Measurements from ENCODE around the gene LILRA2.
"Not testable (repeated sequence)": the region's sequence is repeated elsewhere in the genome, so short reads cannot be mapped to it uniquely, and the experiment has no call there.

LILRA2 gene

DNA sequence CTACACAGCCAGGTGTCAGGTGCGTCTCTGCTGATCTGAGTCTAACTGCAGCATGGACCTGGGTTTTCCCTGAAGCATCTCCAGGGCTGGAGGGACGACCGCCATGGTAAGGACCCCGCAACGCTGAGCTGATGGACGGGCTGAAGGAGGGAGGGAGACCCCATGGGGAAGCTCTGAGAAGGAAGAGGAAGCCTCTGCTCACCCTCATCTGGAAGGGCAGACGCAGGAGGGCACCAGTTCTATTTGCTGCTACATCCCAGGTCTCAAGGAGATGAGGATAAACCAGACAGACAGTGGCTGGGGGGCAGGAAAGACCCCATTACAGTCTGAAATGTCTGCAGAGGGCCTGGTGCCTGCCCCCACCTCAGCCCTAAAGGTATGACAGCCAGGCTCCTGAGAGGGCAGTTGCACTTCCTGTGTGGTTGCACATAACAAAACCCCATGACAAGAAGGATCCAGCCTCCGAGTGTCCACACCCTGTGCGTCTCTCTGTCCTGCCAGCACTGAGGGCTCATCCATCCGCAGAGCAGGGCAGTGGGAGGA is at the start of gene LILRA2:
LILRA2 (plus strand) TSS at position 461 of the 543 bp plus-strand sequence. CDS start 89 bp downstream, outside the sequence.
- DNase-seq, result peak in 1 of 10 donors; percentile 79
- intact Hi-C loops (cut with DNase I), result no loop called here

DNA sequence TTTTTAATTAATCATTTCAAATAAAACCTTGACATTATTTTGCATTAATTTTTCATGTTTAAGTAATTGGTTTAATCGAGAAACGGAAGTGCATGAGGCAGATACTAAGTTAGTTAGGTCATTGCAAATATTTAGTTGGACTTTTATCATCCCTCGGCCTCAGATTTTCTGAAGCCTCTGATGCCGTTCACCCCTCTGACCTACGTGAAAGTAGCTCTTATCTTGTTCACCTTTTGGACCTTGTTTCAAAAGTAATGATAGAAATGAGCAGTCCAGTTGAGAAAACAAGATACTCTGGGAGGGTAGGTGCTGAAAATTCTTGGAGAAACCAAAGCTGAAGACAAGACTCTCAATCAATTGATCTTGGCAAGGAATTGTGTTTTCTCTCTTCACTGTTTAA is 48.0 kb upstream of the LILRA2 start:
- no peak for DNase-seq
- intact Hi-C loops (cut with DNase I), result no loop called here

- DNase-seq, result no peak
- intact Hi-C loops (cut with DNase I), result no loop called here
Measured at GRCh38 chr19:54526972-54527371, 46.6 kb upstream of the LILRA2 start.

DNA sequence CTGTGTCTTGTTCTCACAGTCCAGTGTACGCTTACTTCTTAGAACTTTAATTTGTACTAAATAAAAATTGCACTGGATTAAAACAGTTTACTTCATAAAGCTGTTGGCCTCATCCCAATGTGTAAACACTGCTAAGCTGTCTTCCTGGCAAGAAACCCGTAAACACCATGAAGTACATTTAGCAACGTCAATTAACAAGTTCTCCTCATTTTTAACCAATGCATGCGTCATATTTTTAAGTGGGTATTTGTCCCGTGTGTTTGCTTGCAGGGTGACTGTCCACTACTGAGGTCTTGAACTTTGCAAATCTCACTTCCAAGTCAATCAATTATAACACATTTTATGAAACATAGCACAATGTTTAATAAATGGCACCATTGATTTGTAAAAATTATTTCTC is 42.7 kb upstream of the LILRA2 start:
- intact Hi-C loops (cut with DNase I), result no loop called here
- DNase-seq, result no peak

- DNase-seq, result no peak
Measured at GRCh38 chr19:54532528-54532927, 41.1 kb upstream of the LILRA2 start.

GRCh38 chr19:54533476-54533875 is 40.1 kb upstream of the LILRA2 start:
- intact Hi-C loops (cut with DNase I), result no loop called here
- no peak for DNase-seq

More at GRCh38 chr19:54532528-54532927, 41.1 kb upstream of the LILRA2 start:
- intact Hi-C loops (cut with DNase I), result no loop called here

DNA sequence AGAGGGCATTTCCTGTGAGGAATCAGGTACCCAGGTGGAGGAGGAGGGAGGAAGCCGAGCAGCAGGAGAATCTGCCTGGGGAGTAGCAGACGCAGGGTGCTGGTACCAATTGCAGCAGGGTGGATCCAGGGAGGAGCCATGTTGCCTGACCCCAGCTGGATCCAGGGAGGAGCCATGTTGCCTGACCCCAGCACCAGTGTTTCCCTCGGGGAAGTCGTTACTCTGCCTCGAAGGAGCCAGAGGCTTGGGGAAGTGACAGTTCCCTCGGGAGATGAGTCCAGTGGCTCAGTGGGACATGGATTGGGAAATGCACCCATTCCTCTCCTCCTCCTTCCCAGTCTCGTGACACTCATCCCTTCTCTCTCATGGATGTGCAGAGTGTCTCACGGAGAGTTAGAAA is 39.4 kb upstream of the LILRA2 start:
- intact Hi-C loops (cut with DNase I), result no loop called here

GRCh38 chr19:54535601-54536000 is 38.0 kb upstream of the LILRA2 start:
- intact Hi-C loops (cut with DNase I), result no loop called here
- DNase-seq, result no peak

More for the DNA sequence above, 39.4 kb upstream of the LILRA2 start:
- DNase-seq, result no peak

DNA sequence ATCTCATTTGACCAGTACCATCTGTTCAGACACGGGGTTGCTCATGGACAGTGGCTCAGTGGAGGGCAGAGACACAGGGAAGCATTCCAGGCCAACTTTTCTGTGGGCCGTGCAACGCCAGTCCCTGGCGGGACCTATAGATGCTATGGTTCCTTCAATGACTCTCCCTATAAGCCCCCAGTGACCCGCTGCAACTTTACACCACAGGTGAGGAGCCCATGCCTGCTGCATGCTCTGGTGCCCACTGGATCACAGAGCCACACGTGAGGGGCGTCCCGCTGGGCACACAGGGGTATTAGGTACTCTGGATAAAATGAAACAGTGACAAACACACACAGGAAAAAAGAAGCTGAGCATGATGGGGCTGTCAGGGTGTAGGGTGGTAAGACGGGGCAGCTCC is 36.6 kb upstream of the LILRA2 start:
- intact Hi-C loops (cut with DNase I), result no loop called here
- no peak for DNase-seq

DNA sequence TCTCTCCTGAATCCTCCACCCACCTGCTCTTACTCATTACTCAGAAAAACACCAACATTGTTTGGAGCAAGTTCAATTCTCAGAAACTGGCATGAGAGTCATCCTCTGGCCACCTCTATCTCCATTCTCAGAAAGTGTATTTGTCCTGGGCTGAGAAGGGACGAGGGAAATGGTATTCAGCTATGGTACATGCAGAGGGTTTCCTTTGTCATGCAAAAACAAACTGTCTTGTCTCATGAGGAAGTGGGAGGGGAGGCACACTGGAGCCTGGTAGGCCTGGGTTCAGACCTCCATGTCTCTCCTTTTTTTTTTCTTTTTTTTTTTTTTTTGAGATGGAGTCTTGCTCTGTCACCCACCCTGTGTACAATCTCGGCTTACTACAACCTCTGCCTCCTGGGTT is 31.9 kb upstream of the LILRA2 start:
- intact Hi-C loops (cut with DNase I), result no loop called here
- no peak for DNase-seq

DNA sequence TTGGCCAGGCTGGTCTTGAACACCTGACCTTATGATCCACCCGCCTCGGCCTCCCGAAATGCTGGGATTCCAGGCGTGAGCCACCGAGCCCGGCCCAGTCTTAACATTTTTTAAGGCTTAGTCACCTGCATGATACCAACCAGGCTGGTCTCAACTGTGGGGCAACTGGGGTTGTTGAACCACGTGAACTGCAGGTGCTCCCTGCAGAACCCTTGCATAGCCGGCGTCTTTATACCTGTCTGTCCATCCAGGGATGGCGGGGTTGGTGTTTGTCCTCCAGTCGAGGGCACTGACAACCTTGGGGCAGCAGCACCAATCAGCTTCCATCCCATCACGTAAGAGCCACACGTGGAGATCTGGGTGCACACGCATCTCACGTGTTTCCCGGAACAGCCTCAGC is 24.8 kb upstream of the LILRA2 start:
- DNase-seq, result no peak
- intact Hi-C loops (cut with DNase I), result no loop called here

DNA sequence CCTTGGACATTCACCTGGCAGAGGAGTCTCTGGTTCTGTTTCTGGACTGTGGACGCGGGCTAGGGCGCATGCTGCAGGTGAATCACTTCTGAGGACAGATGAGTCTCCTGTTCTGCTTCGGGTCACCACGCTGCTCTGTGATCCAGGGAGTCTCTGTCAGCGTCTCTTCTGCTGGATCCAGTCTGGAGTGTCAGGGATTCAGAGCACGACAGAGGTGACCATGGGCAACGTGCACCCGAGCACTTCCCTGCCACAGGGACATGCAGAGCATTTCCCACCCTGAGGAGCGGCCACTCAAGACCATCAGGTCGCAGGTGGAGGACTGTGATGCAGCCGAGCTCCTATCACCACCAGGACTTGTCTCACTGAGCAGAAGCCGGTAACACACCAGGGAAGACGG is 24.4 kb upstream of the LILRA2 start:
- intact Hi-C loops (cut with DNase I), result no loop called here

DNA sequence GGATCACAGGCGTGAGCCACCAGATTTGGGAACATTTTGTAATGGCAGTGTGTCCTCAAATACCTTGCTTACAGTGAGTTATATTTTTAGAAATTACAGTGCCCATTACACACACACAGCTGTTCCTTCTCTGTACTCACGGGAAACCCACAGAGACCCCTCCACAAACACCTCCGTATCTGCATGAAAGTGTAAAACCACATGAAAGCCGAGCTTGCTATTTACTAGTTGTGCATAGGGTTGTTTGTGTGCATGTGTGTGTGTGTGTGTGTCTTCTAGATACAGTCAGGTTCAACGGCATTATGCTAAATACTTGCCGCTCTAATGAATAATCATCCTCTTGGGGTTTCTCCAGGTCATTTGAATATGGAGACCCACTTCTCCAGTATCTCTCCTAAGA is 22.3 kb upstream of the LILRA2 start:
- DNase-seq, result no peak
- intact Hi-C loops (cut with DNase I), result no loop called here

More for the DNA sequence above, 24.4 kb upstream of the LILRA2 start:
- no peak for DNase-seq

- DNase-seq, result peak in 4 of 10 donors; percentile 6 to 86 (median 26)
- intact Hi-C loops (cut with DNase I), result no loop called here
Measured at GRCh38 chr19:54551950-54552912, 21.4 kb upstream of the LILRA2 start.

DNA sequence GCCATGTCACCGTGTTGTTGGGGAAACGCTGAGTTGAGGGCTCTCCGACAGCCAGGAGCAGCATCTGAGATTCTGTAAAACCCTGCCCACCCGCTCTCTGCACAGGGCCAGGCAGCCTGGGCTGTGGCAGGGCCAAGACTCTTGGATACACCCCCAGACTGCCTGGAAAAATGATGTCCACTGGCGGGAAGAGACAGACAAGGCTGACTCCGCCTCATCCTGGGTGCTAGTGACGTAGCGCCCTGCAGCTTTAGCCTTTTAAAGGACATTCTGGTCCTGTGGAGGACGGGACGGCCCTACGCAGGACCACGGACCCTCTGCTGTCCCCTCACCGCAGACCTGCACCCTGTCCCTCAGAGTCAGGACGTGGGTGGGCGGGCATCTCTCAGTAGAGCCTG is 20.7 kb upstream of the LILRA2 start:
- intact Hi-C loops (cut with DNase I), result no loop called here
- DNase-seq, result no peak

DNA sequence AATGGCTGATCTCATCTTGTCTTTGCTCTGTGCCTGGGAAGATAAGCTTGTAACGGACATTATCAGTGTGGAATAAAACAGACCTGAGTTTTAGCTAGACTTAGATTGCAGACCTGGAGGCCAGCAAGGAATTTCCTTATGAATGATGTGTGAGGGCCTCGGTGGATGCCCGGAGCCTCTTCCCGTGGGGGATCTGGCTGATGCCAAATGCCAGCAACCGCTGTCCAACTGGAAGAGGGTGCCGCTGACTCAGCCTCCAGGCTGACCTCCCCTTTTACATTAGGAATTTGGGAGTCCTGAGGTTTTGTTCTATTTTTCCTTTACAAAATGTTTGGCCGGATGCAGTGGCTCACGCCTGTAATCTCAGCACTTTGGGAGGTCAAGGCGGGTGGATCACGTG is 19.6 kb upstream of the LILRA2 start:
- DNase-seq, result no peak
- intact Hi-C loops (cut with DNase I), result no loop called here

DNA sequence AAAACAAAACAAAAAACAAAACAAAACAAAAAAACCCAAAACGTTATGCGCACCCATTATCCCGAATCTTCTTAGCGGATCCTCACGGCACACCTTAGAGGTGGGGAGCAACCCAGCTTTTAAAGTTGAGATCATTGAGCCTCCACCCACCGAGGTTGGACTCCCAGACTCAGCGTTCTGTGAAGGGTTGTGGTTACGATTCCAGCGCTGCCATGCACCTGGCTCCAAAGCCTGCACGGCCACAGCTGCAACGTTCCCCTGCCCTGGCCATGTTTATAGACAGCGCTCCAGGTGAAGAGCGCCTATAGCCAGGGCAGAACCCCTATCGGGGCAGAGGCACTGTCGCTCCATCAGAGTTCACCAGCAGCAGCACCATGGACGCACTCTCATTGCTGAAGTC is 18.7 kb upstream of the LILRA2 start:
- intact Hi-C loops (cut with DNase I), result no loop called here
- no peak for DNase-seq

DNA sequence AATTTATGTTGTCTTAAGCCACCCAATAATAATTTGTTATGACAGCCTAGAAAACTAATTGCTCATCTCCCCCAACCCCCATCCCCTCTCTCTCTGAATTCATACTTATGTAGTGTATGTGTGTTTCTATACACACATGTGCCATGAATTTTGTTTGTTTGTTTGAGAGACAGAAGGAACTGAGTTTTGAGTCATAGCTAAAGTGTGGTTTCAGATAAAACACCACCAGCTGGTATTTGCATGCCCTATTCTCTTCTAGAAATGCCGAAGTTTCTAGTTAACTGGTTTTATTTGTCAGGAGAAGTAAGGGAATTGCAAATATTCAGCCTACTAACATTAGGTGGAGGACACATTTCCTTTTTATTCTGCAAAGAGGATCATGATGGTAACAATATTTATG is 17.4 kb upstream of the LILRA2 start:
- DNase-seq, result no peak
- intact Hi-C loops (cut with DNase I), result no loop called here

DNA sequence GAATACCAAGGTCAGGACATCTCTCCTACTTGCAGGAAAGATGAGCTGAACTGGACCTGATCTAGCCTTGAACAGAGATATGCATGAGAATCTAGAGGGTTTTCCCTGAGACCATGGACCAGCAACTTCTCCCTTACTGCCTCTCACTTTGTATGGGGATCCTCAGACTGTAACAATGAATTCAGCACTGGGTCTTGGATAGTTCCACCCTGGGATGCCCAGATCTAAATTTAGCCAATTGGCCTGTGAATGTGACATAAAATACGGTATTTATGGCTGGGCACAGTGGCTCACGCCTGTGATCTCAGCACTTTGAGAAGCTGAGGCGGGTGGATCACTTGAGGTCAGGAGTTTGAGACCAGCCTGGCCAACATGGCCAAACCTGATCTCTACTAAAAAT is 15.3 kb upstream of the LILRA2 start:
- intact Hi-C loops (cut with DNase I), result no loop called here
- DNase-seq, result no peak

- no peak for DNase-seq
- intact Hi-C loops (cut with DNase I), result no loop called here
Measured at GRCh38 chr19:54560881-54561385, 12.7 kb upstream of the LILRA2 start.

DNA sequence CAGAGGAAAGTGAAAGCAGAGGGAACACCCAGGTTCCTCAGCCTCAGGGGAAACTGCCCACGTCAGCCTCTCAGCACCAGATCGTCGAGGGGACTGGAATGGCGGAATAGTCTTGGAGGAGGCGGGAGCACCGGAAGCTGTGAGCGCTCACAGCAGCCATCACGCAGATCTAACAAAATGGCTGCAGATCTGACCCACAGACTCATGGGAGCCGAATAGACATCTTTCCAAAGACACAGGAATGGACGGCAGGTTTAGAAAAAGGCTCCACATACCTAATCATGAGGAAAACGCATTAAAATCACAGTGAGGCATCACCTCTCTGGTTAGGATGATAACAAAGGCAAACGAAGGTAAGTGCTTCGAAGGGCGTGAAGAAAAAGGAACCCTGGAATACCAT is 11.8 kb upstream of the LILRA2 start:
- no peak for DNase-seq
- intact Hi-C loops (cut with DNase I), result no loop called here

DNA sequence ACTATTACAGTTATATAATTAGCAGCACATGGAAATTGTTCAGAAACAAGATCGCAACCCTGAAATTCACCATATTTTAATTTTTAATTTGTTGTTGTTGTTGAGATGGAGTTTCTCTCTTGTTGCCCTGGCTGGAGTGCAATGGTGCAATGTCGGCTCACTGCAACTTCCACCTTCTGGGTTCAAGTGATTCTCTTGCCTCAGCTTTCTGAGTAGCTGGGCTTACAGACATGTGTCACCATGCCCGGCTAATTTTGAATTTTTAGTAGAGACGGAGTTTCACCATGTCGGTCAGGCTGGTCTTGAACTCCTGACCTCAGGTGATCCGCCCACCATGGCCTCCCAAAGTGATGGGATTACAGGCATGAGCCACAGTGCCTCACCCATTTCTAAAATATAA is 10.4 kb upstream of the LILRA2 start:
- intact Hi-C loops (cut with DNase I); DNase-seq: not testable (repeated sequence)
